Measurements from ENCODE around the gene CPM. TPM values are rescaled to one million over a fixed set of nuclear protein-coding genes. Genes with fewer than 3 reads are reported as not detected.

CPM gene
- total and polyA plus RNA-seq, 7 donors = 2.2 to 13.3 (median 5.8) TPM

DNA sequence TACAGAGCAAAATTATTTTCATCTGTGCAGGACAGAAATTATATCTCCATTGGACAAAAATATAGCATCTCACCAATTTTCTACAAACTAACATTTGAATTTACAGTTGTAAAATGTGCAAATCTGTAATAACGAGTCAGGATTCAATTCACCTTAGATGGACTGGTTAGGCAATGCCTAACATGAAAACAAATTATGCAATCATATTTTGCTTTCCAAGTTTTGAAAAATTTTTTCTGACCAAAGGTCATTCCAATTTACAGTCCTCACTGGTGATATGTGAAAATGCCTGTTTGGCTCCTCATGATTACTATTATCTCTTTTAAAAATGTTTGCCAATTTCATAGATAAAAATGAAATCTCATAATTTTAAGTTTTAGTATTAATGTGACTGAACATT is 6.5 kb upstream of the CPM start:
- DNase-seq (no peak), ATAC-seq (no peak)
- H3K4me3 ChIP-seq = no peak overlapping the region
- H3K9me3 ChIP-seq = no peaks in the 10 kb centered on the region
- intact Hi-C loops (cut with DNase I) = no loop called here
- H3K27me3 ChIP-seq (ENCODE audit: insufficient read depth in 3 of 3, low read length in 2 of 3) = peaks cover 0 to 3% (median 0%) of the 10 kb centered on the region in 3 donors
- no peaks in the 10 kb centered on the region for H3K4me1 ChIP-seq
- WGBS, 3 donors = 31 to 44% (median 39%) methylated on average over 1 of the region's 1 CpG
- H3K36me3 ChIP-seq (ENCODE audit: insufficient read depth in 1 of 2, low read depth in 1 of 2) = no peaks in the 10 kb centered on the region
- TF ChIP-seq CTCF (IDR thresholded peaks at IDR 0.05) = no peak
- no peak overlapping the region for H3K27ac ChIP-seq

DNA sequence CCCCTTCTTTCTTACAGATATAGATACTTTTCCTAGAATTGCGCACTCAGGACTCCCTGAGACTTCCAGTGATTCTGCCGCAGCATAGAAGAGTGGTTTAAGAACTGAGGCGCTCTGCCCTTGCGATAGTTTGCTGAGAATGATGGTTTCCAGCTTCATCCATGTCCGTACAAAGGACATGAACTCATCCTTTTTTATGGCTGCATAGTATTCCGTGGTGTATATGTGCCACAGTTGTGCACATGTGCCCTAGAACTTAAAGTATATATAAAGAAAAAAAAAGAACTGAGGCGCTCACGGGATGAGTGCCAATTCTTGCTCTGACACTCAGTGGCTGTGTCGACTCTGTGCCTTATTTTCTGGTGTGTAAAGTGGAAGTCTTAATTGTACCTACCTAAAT is 1.4 kb upstream of the CPM start:
- no peak for TF ChIP-seq CTCF (IDR thresholded peaks at IDR 0.05)
- Histone ChIP-seq H3K27me3 (ENCODE audit: insufficient read depth in 3 of 3, low read length in 2 of 3) (peaks cover 0 to 15% (median 0%) of the 10 kb centered on the region in 3 donors), H3K27ac (no peak overlapping the region), H3K4me3 (no peak overlapping the region), H3K4me1 (no peaks in the 10 kb centered on the region), H3K36me3 (ENCODE audit: insufficient read depth in 1 of 2, low read depth in 1 of 2) (no peaks in the 10 kb centered on the region), H3K9me3 (no peaks in the 10 kb centered on the region)
- DNase-seq (no peak), ATAC-seq (no peak)
- WGBS, 3 donors = 94 to 96% (median 95%) methylated on average over 9 of the region's 9 CpGs
- intact Hi-C loops (cut with DNase I) = no loop called here

DNA sequence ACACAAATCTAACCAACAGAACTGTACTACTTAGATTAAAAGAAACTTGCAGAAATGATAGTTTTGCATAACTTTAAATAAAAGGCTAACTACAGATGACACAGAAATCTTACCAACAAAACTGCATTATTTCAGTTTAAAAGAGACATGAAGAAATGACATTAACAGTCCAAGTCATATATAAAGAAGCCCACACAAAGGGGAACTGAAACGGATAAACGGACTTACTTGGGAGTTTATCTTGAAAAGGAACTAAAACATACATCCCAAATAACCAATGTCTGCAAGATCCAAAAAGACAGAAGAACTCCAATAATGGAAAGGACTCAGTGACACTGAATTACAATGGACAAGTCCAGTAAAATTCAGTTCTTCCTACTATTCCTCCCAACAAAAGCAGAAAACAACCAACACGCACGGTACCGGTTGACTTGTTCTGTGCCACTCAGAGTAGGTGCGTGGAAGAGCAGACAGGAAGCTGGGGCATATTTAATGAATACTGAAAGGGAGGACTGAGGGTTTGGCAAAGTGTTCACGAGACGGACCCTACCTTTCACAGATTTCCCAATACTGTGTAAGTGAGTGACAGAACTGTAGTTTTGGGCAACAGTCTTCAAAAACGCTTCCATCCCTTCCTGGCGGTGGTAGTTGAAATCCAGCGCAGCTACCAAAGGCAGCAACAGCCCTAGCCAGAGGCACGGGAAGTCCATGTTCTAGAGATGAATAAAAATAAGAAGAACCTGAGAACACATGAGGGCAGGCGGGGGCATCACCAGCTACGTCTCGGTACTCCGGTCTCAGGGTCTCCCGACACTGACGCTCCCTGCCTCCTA is 627 bp downstream of the CPM start:
- ATAC-seq (peak in 3 of 4 donors; percentile 15 to 30 (median 27)), DNase-seq (no peak)
- intact Hi-C loops (cut with DNase I) = no loop called here
- H3K27ac ChIP-seq = peak overlapping the region; percentile 12
- 10 to 14% (median 11%) methylated on average over 18 of the region's 18 CpGs for WGBS, 3 donors
- H3K27me3 ChIP-seq (ENCODE audit: insufficient read depth in 3 of 3, low read length in 2 of 3) = peaks cover 0 to 15% (median 3%) of the 10 kb centered on the region in 3 donors
- H3K9me3 ChIP-seq = peaks cover 3% of the 10 kb centered on the region
- TF ChIP-seq CTCF (IDR thresholded peaks at IDR 0.05) = no peak
- H3K4me1 ChIP-seq = no peaks in the 10 kb centered on the region
- no peaks in the 10 kb centered on the region for H3K36me3 ChIP-seq (ENCODE audit: insufficient read depth in 1 of 2, low read depth in 1 of 2)
- peak overlapping the region; percentile 70 for H3K4me3 ChIP-seq

GRCh38 chr12:68930178-68930577 is 2.8 kb downstream of the CPM start:
- H3K27ac ChIP-seq = no peak overlapping the region
- no peak for TF ChIP-seq CTCF (IDR thresholded peaks at IDR 0.05)
- H3K9me3 ChIP-seq = peaks cover 3% of the 10 kb centered on the region
- DNase-seq (no peak), ATAC-seq (no peak)
- no peaks in the 10 kb centered on the region for H3K36me3 ChIP-seq (ENCODE audit: insufficient read depth in 1 of 2, low read depth in 1 of 2)
- intact Hi-C loops (cut with DNase I) = no loop called here
- H3K27me3 ChIP-seq (ENCODE audit: insufficient read depth in 3 of 3, low read length in 2 of 3) = peaks cover 0 to 15% (median 3%) of the 10 kb centered on the region in 3 donors
- 78 to 79% (median 79%) methylated on average over 6 of the region's 6 CpGs for WGBS, 3 donors
- H3K4me3 ChIP-seq = no peak overlapping the region
- no peaks in the 10 kb centered on the region for H3K4me1 ChIP-seq
